GM23338 (cell line): ENCODE measurements around the gene KCNJ11.

Source experiments
- CREB1 ChIP-seq: fragments of 250-450 bp; sonication (Bioruptor Pico); IDR thresholded peaks from 2 replicates; pipeline ENCODE4 v1.5.0; 2020; ENCODE audit warnings: low read depth, mild to moderate bottlenecking, moderate library complexity
- EZH2 ChIP-seq: fragments of 200-600 bp; sonication (generic); IDR thresholded peaks from one replicate; pipeline ENCODE4 v1.8.0; 2017; ENCODE audit warnings: antibody characterized with exemption, mild to moderate bottlenecking, low read depth; ENCODE audit not compliant: unreplicated experiment
- EZH2phosphoT487 ChIP-seq: fragments of 200-600 bp; sonication (generic); IDR thresholded peaks from one replicate; pipeline ENCODE4 v1.8.1; 2018; ENCODE audit warnings: antibody characterized with exemption; ENCODE audit not compliant: unreplicated experiment
- JUNB ChIP-seq: IDR thresholded peaks from one replicate; pipeline ENCODE4 v1.6.1; 2016; ENCODE audit warnings: antibody characterized with exemption; ENCODE audit not compliant: unreplicated experiment
- NANOG ChIP-seq: IDR thresholded peaks from 2 replicates; pipeline ENCODE4 v1.6.1; 2016; ENCODE audit warnings: antibody characterized with exemption, borderline replicate concordance
- POLR2AphosphoS5 ChIP-seq: IDR thresholded peaks from 2 replicates; pipeline ENCODE4 v1.6.1; 2016; ENCODE audit warnings: antibody characterized with exemption, low read depth
- ZNF114 ChIP-seq: fragments of 250-450 bp; sonication (Bioruptor Pico); IDR thresholded peaks from 2 replicates; pipeline ENCODE4 v1.5.0; 2020; ENCODE audit warnings: mild to moderate bottlenecking, moderate library complexity
- ZNF331 ChIP-seq: fragments of 250-450 bp; sonication (Bioruptor Pico); IDR thresholded peaks from 2 replicates; pipeline ENCODE4 v1.5.0; 2020; ENCODE audit warnings: low read depth, mild to moderate bottlenecking, moderate library complexity
- TF ChIP-seq, protein P1 (sequence below), 2 experiments: fragments of 200-600 bp in 1 of 2; sonication (generic) in 1 of 2; conservative IDR thresholded peaks; 2 replicates each; pipeline versions ENCODE4 v1.5.1 to v1.6.1; 2016 to 2017; ENCODE audit warnings: antibody characterized with exemption in 2 of 2, low read depth in 2 of 2, mild to moderate bottlenecking in 2 of 2, moderate library complexity in 1 of 2
- TF ChIP-seq, protein P2 (sequence below): IDR thresholded peaks from 2 replicates; pipeline ENCODE4 v1.6.1; 2016; ENCODE audit warnings: antibody characterized with exemption
- TF ChIP-seq, protein P3 (sequence below): IDR thresholded peaks from one replicate; pipeline ENCODE4 v1.6.1; 2018; ENCODE audit warnings: antibody characterized with exemption; ENCODE audit not compliant: unreplicated experiment
- TF ChIP-seq, protein P4 (sequence below): fragments of 250-450 bp; sonication (Bioruptor Pico); IDR thresholded peaks from 2 replicates; pipeline ENCODE4 v1.5.0; 2020; ENCODE audit warnings: mild to moderate bottlenecking, moderate library complexity

DNA sequence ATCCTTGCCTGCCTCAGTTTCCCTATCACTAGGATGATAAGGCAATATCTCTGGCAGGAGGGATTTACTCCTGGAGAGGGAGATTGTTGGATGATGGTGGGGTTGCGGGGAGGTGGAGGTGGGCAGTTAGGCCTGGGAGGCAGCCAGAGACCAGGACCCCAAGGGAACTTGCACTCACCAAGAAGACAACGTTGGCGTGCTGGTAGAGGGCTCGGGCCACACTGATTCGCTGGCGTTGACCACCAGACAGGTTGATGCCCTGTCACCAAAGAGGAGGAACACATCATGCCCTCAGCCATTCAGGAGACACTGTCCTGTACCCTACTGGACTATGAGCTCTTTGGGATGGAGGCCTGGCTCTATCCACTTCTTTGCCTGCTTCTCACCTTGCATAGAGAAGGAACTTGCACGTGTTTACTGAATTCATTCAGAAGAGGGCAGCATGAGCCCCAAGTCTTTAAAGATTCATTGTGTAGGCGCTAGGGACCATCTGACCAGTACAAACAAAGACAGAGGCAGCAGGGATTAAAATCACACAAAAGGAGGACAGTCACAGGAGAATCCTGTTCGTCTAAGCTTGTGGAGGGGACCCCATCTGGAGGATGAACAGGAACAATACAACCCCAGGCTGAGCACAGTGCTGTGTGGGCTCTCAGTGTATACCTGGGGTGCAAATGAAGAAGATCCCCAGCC is 24.2 kb upstream of the KCNJ11 start:
- TF ChIP-seq, protein P1, sequence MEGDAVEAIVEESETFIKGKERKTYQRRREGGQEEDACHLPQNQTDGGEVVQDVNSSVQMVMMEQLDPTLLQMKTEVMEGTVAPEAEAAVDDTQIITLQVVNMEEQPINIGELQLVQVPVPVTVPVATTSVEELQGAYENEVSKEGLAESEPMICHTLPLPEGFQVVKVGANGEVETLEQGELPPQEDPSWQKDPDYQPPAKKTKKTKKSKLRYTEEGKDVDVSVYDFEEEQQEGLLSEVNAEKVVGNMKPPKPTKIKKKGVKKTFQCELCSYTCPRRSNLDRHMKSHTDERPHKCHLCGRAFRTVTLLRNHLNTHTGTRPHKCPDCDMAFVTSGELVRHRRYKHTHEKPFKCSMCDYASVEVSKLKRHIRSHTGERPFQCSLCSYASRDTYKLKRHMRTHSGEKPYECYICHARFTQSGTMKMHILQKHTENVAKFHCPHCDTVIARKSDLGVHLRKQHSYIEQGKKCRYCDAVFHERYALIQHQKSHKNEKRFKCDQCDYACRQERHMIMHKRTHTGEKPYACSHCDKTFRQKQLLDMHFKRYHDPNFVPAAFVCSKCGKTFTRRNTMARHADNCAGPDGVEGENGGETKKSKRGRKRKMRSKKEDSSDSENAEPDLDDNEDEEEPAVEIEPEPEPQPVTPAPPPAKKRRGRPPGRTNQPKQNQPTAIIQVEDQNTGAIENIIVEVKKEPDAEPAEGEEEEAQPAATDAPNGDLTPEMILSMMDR (conservative IDR thresholded peaks at IDR 0.05; ENCODE audit: low read depth in 2 of 2) = peak in 1 of 2 experiments; percentile 29; a peak in 2 of 4 replicates
- TF ChIP-seq POLR2AphosphoS5 (no peak), NANOG (no peak), EZH2 (no peak), JUNB (no peak), ZNF331 (no peak), EZH2phosphoT487 (no peak), CREB1 (CRISPR knock-in tag) (no peak), ZNF114 (no peak)
- TF ChIP-seq, protein P2, sequence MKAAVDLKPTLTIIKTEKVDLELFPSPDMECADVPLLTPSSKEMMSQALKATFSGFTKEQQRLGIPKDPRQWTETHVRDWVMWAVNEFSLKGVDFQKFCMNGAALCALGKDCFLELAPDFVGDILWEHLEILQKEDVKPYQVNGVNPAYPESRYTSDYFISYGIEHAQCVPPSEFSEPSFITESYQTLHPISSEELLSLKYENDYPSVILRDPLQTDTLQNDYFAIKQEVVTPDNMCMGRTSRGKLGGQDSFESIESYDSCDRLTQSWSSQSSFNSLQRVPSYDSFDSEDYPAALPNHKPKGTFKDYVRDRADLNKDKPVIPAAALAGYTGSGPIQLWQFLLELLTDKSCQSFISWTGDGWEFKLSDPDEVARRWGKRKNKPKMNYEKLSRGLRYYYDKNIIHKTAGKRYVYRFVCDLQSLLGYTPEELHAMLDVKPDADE = no peak
- TF ChIP-seq, protein P3, sequence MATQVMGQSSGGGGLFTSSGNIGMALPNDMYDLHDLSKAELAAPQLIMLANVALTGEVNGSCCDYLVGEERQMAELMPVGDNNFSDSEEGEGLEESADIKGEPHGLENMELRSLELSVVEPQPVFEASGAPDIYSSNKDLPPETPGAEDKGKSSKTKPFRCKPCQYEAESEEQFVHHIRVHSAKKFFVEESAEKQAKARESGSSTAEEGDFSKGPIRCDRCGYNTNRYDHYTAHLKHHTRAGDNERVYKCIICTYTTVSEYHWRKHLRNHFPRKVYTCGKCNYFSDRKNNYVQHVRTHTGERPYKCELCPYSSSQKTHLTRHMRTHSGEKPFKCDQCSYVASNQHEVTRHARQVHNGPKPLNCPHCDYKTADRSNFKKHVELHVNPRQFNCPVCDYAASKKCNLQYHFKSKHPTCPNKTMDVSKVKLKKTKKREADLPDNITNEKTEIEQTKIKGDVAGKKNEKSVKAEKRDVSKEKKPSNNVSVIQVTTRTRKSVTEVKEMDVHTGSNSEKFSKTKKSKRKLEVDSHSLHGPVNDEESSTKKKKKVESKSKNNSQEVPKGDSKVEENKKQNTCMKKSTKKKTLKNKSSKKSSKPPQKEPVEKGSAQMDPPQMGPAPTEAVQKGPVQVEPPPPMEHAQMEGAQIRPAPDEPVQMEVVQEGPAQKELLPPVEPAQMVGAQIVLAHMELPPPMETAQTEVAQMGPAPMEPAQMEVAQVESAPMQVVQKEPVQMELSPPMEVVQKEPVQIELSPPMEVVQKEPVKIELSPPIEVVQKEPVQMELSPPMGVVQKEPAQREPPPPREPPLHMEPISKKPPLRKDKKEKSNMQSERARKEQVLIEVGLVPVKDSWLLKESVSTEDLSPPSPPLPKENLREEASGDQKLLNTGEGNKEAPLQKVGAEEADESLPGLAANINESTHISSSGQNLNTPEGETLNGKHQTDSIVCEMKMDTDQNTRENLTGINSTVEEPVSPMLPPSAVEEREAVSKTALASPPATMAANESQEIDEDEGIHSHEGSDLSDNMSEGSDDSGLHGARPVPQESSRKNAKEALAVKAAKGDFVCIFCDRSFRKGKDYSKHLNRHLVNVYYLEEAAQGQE = no peak
- TF ChIP-seq, protein P4, sequence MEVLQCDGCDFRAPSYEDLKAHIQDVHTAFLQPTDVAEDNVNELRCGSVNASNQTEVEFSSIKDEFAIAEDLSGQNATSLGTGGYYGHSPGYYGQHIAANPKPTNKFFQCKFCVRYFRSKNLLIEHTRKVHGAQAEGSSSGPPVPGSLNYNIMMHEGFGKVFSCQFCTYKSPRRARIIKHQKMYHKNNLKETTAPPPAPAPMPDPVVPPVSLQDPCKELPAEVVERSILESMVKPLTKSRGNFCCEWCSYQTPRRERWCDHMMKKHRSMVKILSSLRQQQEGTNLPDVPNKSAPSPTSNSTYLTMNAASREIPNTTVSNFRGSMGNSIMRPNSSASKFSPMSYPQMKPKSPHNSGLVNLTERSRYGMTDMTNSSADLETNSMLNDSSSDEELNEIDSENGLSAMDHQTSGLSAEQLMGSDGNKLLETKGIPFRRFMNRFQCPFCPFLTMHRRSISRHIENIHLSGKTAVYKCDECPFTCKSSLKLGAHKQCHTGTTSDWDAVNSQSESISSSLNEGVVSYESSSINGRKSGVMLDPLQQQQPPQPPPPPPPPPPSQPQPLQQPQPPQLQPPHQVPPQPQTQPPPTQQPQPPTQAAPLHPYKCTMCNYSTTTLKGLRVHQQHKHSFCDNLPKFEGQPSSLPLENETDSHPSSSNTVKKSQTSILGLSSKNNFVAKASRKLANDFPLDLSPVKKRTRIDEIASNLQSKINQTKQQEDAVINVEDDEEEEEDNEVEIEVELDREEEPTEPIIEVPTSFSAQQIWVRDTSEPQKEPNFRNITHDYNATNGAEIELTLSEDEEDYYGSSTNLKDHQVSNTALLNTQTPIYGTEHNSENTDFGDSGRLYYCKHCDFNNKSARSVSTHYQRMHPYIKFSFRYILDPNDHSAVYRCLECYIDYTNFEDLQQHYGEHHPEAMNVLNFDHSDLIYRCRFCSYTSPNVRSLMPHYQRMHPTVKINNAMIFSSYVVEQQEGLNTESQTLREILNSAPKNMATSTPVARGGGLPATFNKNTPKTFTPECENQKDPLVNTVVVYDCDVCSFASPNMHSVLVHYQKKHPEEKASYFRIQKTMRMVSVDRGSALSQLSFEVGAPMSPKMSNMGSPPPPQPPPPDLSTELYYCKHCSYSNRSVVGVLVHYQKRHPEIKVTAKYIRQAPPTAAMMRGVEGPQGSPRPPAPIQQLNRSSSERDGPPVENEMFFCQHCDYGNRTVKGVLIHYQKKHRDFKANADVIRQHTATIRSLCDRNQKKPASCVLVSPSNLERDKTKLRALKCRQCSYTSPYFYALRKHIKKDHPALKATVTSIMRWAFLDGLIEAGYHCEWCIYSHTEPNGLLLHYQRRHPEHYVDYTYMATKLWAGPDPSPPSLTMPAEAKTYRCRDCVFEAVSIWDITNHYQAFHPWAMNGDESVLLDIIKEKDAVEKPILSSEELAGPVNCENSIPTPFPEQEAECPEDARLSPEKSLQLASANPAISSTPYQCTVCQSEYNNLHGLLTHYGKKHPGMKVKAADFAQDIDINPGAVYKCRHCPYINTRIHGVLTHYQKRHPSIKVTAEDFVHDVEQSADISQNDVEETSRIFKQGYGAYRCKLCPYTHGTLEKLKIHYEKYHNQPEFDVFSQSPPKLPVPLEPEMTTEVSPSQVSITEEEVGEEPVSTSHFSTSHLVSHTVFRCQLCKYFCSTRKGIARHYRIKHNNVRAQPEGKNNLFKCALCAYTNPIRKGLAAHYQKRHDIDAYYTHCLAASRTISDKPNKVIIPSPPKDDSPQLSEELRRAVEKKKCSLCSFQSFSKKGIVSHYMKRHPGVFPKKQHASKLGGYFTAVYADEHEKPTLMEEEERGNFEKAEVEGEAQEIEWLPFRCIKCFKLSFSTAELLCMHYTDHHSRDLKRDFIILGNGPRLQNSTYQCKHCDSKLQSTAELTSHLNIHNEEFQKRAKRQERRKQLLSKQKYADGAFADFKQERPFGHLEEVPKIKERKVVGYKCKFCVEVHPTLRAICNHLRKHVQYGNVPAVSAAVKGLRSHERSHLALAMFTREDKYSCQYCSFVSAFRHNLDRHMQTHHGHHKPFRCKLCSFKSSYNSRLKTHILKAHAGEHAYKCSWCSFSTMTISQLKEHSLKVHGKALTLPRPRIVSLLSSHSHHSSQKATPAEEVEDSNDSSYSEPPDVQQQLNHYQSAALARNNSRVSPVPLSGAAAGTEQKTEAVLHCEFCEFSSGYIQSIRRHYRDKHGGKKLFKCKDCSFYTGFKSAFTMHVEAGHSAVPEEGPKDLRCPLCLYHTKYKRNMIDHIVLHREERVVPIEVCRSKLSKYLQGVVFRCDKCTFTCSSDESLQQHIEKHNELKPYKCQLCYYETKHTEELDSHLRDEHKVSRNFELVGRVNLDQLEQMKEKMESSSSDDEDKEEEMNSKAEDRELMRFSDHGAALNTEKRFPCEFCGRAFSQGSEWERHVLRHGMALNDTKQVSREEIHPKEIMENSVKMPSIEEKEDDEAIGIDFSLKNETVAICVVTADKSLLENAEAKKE (CRISPR knock-in tag) = no peak
